GM18861 (cell line): ENCODE results near the gene POLN.

ENCODE experiments used
- ATAC-seq: cut with Tn5 transposase; IDR thresholded peaks from one replicate; pipeline ENCODE4 v1.9.1; 2021; ENCODE audit not compliant: unreplicated experiment

Gene POLN

GRCh38 chr4:2241410-2242353, at the start of gene POLN, which contains the start of gene HAUS3:
Gene POLN (minus strand): TSS chr4:2242121. CDS start chr4:2229231, 12,890 bp downstream.
Gene HAUS3 (minus strand): TSS chr4:2242121. CDS start chr4:2240946, 1,175 bp downstream.
- ATAC-seq, result peak; percentile 67

GRCh38 chr4:2290974-2291704, 49.2 kb upstream of the POLN start:
- ATAC-seq, result no peak

GRCh38 chr4:2290488-2290887, 48.6 kb upstream of the POLN start:
- no peak for ATAC-seq

GRCh38 chr4:2289955-2290333, 48.0 kb upstream of the POLN start:
- no peak for ATAC-seq

GRCh38 chr4:2289311-2289954, 47.5 kb upstream of the POLN start:
- no peak for ATAC-seq

- ATAC-seq, result no peak
These were observed 46.2 kb upstream of the POLN start for GRCh38 chr4:2288051-2288541.

GRCh38 chr4:2287594-2287915, 45.6 kb upstream of the POLN start:
- no peak for ATAC-seq

GRCh38 chr4:2286904-2287593, 45.1 kb upstream of the POLN start:
- ATAC-seq, result no peak

- ATAC-seq, result no peak
These were observed 43.9 kb upstream of the POLN start for GRCh38 chr4:2285613-2286381.

GRCh38 chr4:2284934-2285612, 43.2 kb upstream of the POLN start:
- ATAC-seq, result no peak

- no peak for ATAC-seq
These were observed 42.4 kb upstream of the POLN start for GRCh38 chr4:2284161-2284933.

- ATAC-seq, result no peak
These were observed 41.3 kb upstream of the POLN start for GRCh38 chr4:2283199-2283711.

- no peak for ATAC-seq
These were observed 39.8 kb upstream of the POLN start for GRCh38 chr4:2281575-2282343.

GRCh38 chr4:2280531-2281300, 38.8 kb upstream of the POLN start:
- ATAC-seq, result no peak

- no peak for ATAC-seq
These were observed 36.0 kb upstream of the POLN start for GRCh38 chr4:2277956-2278355.

- ATAC-seq, result no peak
These were observed 34.8 kb upstream of the POLN start for GRCh38 chr4:2276581-2277325.
